Body of pancreas (tissue), 4 donors: ENCODE results near the gene TSPAN6. TPM values are rescaled to one million over a fixed set of nuclear protein-coding genes. Genes with fewer than 3 reads are reported as not detected.

Experiments used
- ATAC-seq: fragments of 150-250 bp; one replicate; pipeline ENCODE4 v1.9.1; 2016
- DNase-seq, 4 donors: peaks; one replicate each; pipeline ENCODE4 v3.0.0-alpha.2; 2019
- H3K27ac ChIP-seq, 4 donors: fragments of 200-600 bp; sonication (generic); 1 replicate in 3 of 4; 2 replicates in 1 of 4; pipeline versions ENCODE4 v1.5.1 to v1.6.1; 2016 to 2019; ENCODE audit warnings: mild to moderate bottlenecking in 1 of 4, mixed read lengths in 1 of 4, moderate library complexity in 1 of 4
- H3K27me3 ChIP-seq, 2 donors: fragments of 200-600 bp; sonication (generic); one replicate each; pipeline ENCODE4 v1.6.0; 2016; ENCODE audit warnings: mild to moderate bottlenecking in 1 of 2
- H3K36me3 ChIP-seq, 2 donors: fragments of 200-600 bp; sonication (generic); replicated peaks in 1 of 2; 2 replicates each; pipeline ENCODE4 v1.5.1; 2016; ENCODE audit warnings: low read depth in 2 of 2; ENCODE audit not compliant: insufficient read depth in 1 of 2
- H3K4me1 ChIP-seq: fragments of 200-600 bp; sonication (generic); one replicate; pipeline ENCODE4 v1.6.0; 2016
- H3K4me3 ChIP-seq, 2 donors: fragments of 200-600 bp; sonication (generic); 1 replicate in 1 of 2; 2 replicates in 1 of 2; pipeline ENCODE4 v1.5.1; 2016 to 2019
- H3K9me3 ChIP-seq, 3 donors: fragments of 200-600 bp; sonication (generic); 1 replicate in 2 of 3; 2 replicates in 1 of 3; pipeline ENCODE4 v1.5.1; 2016
- CTCF ChIP-seq, 7 experiments: fragments of 450-650 bp in 4 of 7; fragments of 200-600 bp in 3 of 7; sonication (generic) in 3 of 7; IDR thresholded peaks; one replicate each; pipeline ENCODE4 v1.5.1; 2016 to 2019; ENCODE audit warnings: antibody characterized with exemption in 7 of 7
- POLR2A ChIP-seq, 3 donors: fragments of 450-650 bp; IDR thresholded peaks; one replicate each; pipeline ENCODE4 v1.6.1; 2016; ENCODE audit warnings: antibody characterized with exemption in 3 of 3, mild to moderate bottlenecking in 2 of 3
- WGBS, 2 donors: methylation state at CpG; one replicate each; pipeline ENCODE4 v1.1.5; 2017; 5-methylcytosine and 5-hydroxymethylcytosine counted together
- intact Hi-C: fragments of 100-400 bp; cut with DNase I; formaldehyde crosslinking; loops from one replicate; pipeline ENCODE4 v1.15.1; 2023
- total RNA-seq, 2 donors: library from RNA; depleted of rRNA; stranded (reverse); fragments of >200 nt; gene quantifications; one replicate each; pipeline ENCODE4 v1.1.0, GENCODE V29; 2016

TSPAN6 gene
- total RNA-seq, 2 donors from 2014 or later: 8.2 to 19.2 TPM

- 57 to 58% methylated on average over 2 of the region's 2 CpGs for WGBS, 2 donors
- intact Hi-C loops: no loop called here
Measured at GRCh38 chrX:100680756-100681155, 44.1 kb upstream of the TSPAN6 start.

GRCh38 chrX:100677611-100678181 lies 41.1 kb upstream of the TSPAN6 start:
- 70 to 85% methylated on average over 5 of the region's 5 CpGs for WGBS, 2 donors
- Histone ChIP-seq H3K36me3 (no peaks in the 10 kb centered on the region), H3K4me3 (no peak overlapping the region), H3K9me3 (no peaks in the 10 kb centered on the region), H3K4me1 (no peaks in the 10 kb centered on the region), H3K27ac (no peak overlapping the region), H3K27me3 (no peaks in the 10 kb centered on the region)
- intact Hi-C loops: no loop called here
- ATAC-seq (no peak), DNase-seq (no peak)
- TF ChIP-seq POLR2A (IDR thresholded peaks at IDR 0.05) (no peak), CTCF (IDR thresholded peaks at IDR 0.05) (no peak)

More at GRCh38 chrX:100680756-100681155, 44.1 kb upstream of the TSPAN6 start:
- no peak overlapping the region for H3K27ac ChIP-seq
- ATAC-seq (no peak), DNase-seq (no peak)
- H3K36me3 ChIP-seq: no peaks in the 10 kb centered on the region
- H3K4me1 ChIP-seq: no peaks in the 10 kb centered on the region
- TF ChIP-seq CTCF (IDR thresholded peaks at IDR 0.05): no peak
- TF ChIP-seq POLR2A (IDR thresholded peaks at IDR 0.05): no peak
- H3K9me3 ChIP-seq: no peaks in the 10 kb centered on the region
- H3K27me3 ChIP-seq: no peaks in the 10 kb centered on the region
- H3K4me3 ChIP-seq: no peak overlapping the region

- DNase-seq (no peak), ATAC-seq (no peak)
- H3K36me3 ChIP-seq: no peaks in the 10 kb centered on the region
- 54 to 71% methylated on average over 1 to 2 of the region's 2 CpGs for WGBS, 2 donors
- H3K27ac ChIP-seq: no peak overlapping the region
- no peaks in the 10 kb centered on the region for H3K9me3 ChIP-seq
- H3K4me1 ChIP-seq: no peaks in the 10 kb centered on the region
- intact Hi-C loops: no loop called here
- TF ChIP-seq POLR2A (IDR thresholded peaks at IDR 0.05) (no peak), CTCF (IDR thresholded peaks at IDR 0.05) (no peak)
- H3K4me3 ChIP-seq: no peak overlapping the region
- no peaks in the 10 kb centered on the region for H3K27me3 ChIP-seq
Measured at GRCh38 chrX:100674705-100675104, 38.1 kb upstream of the TSPAN6 start.

GRCh38 chrX:100673397-100673953 lies 36.9 kb upstream of the TSPAN6 start:
- Histone ChIP-seq H3K27me3 (no peaks in the 10 kb centered on the region), H3K27ac (no peak overlapping the region)
- ATAC-seq: no peak

More at GRCh38 chrX:100673397-100673953, 36.9 kb upstream of the TSPAN6 start:
- Histone ChIP-seq H3K4me3 (no peak overlapping the region), H3K36me3 (no peaks in the 10 kb centered on the region), H3K9me3 (no peaks in the 10 kb centered on the region), H3K4me1 (no peaks in the 10 kb centered on the region)
- 76 to 79% methylated on average over 3 of the region's 3 CpGs for WGBS, 2 donors
- intact Hi-C loops: no loop called here
- no peak for TF ChIP-seq POLR2A (IDR thresholded peaks at IDR 0.05)
- no peak for TF ChIP-seq CTCF (IDR thresholded peaks at IDR 0.05)
- DNase-seq: no peak
